Fibroblast of mammary gland (primary cell): ENCODE data around the gene AKAP12.

Experiments
- DNase-seq: peaks from one replicate; pipeline ENCODE4 v3.0.0-alpha.2; 2010; ENCODE audit warnings: low read depth
- H3K4me3 ChIP-seq: 2 replicates; pipeline ENCODE4 v1.5.1; 2011; ENCODE audit warnings: low read depth, mild to moderate bottlenecking, low read length, moderate library complexity; ENCODE audit not compliant: control insufficient read depth
- CTCF ChIP-seq: conservative IDR thresholded peaks from 2 replicates; pipeline ENCODE4 v1.5.1; 2011; ENCODE audit warnings: low read depth, low read length, inconsistent platforms; ENCODE audit not compliant: control insufficient read depth, insufficient read depth

Gene AKAP12

DNA sequence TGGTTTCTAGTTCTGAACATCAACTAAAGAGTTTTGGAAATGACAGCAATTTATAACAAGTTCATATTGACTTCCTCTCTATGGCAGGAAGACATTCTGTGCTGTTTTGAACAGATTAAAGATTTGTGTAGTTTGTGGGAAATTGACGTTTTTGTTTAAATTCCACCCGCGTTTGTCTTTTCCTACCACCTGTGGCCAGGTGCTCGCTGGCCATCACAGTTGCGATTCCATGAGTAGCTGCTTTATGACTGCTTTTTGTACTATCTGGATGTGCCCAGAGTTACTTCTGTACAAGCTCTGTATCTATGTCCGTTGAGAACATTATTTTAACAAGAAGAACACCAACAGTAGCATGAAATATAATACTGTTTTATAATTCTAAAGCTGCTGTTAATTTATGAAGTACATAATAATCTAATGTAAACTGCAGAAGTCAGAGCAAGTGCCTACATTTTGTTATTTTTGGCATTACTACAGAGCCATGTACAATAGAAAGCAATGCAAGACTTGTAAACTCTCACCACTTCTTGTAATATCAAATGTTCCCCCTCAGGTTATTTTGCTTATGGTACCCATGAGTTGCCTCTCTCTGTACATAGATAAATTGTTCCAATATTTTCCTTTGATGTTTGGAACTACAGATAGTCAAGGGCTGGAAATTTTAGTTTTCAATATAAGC is 118.1 kb downstream of the AKAP12 start:
- no peak overlapping the region for H3K4me3 ChIP-seq
- TF ChIP-seq CTCF: no peak
- DNase-seq: no peak

DNA sequence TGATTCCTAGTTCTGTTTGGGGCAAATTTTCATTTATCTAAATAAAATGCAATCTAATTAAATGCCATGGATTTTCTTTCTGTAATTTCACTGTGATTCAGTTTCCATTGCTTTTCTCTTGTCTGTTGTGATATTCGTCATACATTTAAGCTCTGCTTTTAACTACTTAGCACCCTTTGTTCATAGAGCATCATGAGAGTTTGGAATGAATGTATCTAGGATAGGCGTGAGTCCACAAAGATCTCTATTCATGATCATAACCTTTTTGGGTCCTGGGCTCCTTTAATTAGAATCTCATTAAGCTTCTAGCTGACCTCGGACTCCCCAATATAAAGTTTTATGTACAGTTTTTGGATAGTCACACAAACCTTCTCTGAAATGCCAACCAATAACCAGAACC is 118.7 kb downstream of the AKAP12 start:
- TF ChIP-seq CTCF: no peak
- H3K4me3 ChIP-seq: no peak overlapping the region
- no peak for DNase-seq

GRCh38 chr6:151359486-151359885 is 119.7 kb downstream of the AKAP12 start:
- no peak for TF ChIP-seq CTCF
- no peak overlapping the region for H3K4me3 ChIP-seq
- DNase-seq: no peak

DNA sequence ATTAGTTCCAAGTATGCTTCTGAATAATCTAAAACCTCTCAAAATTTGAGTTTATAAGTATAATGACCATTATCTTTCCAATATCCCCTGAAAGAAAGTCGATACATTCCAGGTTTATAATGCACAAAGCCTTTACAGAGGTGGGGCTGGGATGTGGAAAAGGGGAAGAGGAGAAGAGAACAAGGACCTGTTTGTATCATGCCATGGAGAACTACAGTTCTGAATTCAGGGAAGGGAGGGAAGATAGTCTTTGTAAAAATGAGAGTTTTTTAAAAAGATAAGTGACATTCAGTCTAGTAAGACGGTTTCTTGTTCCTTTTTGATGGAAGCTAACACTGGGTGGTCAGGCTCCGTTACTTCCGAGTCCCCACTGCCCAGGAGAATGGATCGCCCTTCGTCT is 125.5 kb downstream of the AKAP12 start:
- no peak overlapping the region for H3K4me3 ChIP-seq
- no peak for DNase-seq
- no peak for TF ChIP-seq CTCF

DNA sequence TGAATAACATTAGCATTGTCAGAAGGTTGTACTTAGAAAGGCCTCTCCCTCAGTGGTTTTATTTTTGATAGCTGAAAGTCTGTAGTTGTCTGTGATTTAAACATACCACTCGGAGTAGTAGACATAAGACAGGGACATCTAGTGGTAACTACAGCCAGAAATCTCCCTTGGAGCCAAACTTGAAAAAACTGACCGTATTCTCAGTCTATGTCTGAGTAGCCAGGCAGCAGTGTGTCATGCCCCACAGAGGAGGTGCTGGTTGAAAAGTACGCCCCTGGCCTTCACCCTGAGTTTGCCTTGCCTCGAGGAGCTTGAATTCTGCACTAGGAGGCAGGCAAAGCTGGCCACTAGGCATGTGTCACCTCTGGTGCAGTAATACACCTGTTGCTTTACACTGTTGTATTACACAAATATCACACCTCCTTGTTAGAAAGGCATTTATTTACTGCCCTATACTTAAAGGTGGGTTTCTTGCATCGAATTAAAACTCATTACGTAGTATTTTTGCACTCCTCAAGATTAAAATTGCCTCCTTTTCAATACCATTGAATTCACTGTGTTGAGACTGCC is 130.8 kb downstream of the AKAP12 start:
- TF ChIP-seq CTCF: peak; percentile 24
- DNase-seq: peak; percentile 47
- H3K4me3 ChIP-seq: no peak overlapping the region

DNA sequence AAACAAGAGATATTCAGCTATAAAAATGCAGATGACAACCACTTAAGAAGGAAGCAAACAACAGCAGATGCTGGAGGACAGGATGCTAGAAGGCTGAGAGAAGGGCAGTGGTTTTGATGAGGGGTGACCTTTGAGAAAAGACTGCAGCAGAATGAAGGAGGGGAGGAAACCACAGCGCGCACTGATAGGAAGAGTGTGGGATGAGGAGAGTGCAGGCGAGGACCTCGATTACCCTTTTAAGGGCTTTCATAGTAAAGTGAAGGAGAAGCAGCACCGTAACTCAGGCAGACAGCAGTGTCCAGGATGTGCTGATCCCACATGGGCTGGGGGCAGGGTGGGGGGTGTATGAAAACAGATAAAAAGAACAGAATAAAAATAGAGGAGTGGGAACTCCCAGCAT is 132.4 kb downstream of the AKAP12 start:
- DNase-seq: no peak
- H3K4me3 ChIP-seq: no peak overlapping the region
- no peak for TF ChIP-seq CTCF

- TF ChIP-seq CTCF: no peak
- no peak for DNase-seq
- H3K4me3 ChIP-seq: no peak overlapping the region
Observed at GRCh38 chr6:151374036-151374683, 134.4 kb downstream of the AKAP12 start.
